K562 (cell line): ENCODE measurements around the gene LGR6. TPM values are rescaled to one million over a fixed set of nuclear protein-coding genes. Genes with fewer than 3 reads are reported as not detected.

Source experiments
- FOXA3 ChIP-seq, 2 experiments: fragments of 450-650 bp in 1 of 2; sonication (generic) in 1 of 2; formaldehyde crosslinking; IDR thresholded peaks in 1 of 2; conservative IDR thresholded peaks in 1 of 2; 2 replicates each; pipeline versions ENCODE4 v1.4.0 to v1.8.0; 2020 to 2022; ENCODE audit warnings: mild to moderate bottlenecking in 2 of 2, missing genetic modification reagents in 1 of 2
- NR2C1 ChIP-seq, 2 experiments: fragments of 450-650 bp; IDR thresholded peaks; 2 replicates each; pipeline ENCODE4 v1.6.1; 2017; ENCODE audit warnings: mild to moderate bottlenecking in 2 of 2, antibody characterized with exemption in 1 of 2, inconsistent platforms in 1 of 2, missing compliant biosample characterization in 1 of 2, missing genetic modification characterization in 1 of 2
- ZNF695 ChIP-seq: fragments of 450-650 bp; formaldehyde crosslinking; IDR thresholded peaks from 2 replicates; pipeline ENCODE4 v1.4.0; 2020; ENCODE audit warnings: mild to moderate bottlenecking, moderate library complexity
- polyA plus RNA-seq, 8 experiments: library from polyadenylated mRNA; depleted of rRNA in 4 of 8; stranded (reverse) in 5 of 8; unstranded in 3 of 8; fragments of >200 nt; fragmentation: Nextera tagmentation in 2 of 8; fragmentation: Illumina TruSeq in 1 of 8; extraction: Ambion mirVana in 2 of 8; extraction: Trizol in 1 of 8; gene quantifications; 2 replicates each; pipeline versions ENCODE4 v1.2.1 to v1.2.3, GENCODE V29; 2011 to 2014; ENCODE audit warnings: inconsistent platforms in 1 of 8, missing spikeins in 1 of 8
- total RNA-seq, 7 experiments: library from RNA; depleted of rRNA in 6 of 7; stranded (reverse); fragments of >200 nt in 6 of 7; fragmentation: Illumina TruSeq in 2 of 7; extraction: Trizol in 2 of 7; gene quantifications; 2 replicates each; pipeline versions ENCODE4 v1.2.1 to v1.2.3, GENCODE V29; 2011 to 2021; ENCODE audit warnings: low replicate concordance in 1 of 7
- TF ChIP-seq, protein P1 (sequence below): fragments of 450-650 bp; IDR thresholded peaks from 2 replicates; pipeline ENCODE4 v1.6.1; 2016; ENCODE audit warnings: mild to moderate bottlenecking, moderate library complexity
- TF ChIP-seq, protein P2 (sequence below), 2 experiments: fragments of 450-650 bp in 1 of 2; IDR thresholded peaks; 2 replicates each; pipeline ENCODE4 v1.6.1; 2011 to 2017; ENCODE audit warnings: low read depth in 2 of 2, antibody characterized with exemption in 1 of 2, borderline replicate concordance in 1 of 2, low read length in 1 of 2, mild to moderate bottlenecking in 1 of 2, mixed read lengths in 1 of 2; ENCODE audit not compliant: control insufficient read depth in 1 of 2

The LGR6 gene
- total and polyA plus RNA-seq, 9 of the 15 experiments (the other 6 are each of a cell fraction or from before 2014, with no cell fraction given), result 0.01 to 0.54 (median 0.17) TPM; not detected in 1

DNA sequence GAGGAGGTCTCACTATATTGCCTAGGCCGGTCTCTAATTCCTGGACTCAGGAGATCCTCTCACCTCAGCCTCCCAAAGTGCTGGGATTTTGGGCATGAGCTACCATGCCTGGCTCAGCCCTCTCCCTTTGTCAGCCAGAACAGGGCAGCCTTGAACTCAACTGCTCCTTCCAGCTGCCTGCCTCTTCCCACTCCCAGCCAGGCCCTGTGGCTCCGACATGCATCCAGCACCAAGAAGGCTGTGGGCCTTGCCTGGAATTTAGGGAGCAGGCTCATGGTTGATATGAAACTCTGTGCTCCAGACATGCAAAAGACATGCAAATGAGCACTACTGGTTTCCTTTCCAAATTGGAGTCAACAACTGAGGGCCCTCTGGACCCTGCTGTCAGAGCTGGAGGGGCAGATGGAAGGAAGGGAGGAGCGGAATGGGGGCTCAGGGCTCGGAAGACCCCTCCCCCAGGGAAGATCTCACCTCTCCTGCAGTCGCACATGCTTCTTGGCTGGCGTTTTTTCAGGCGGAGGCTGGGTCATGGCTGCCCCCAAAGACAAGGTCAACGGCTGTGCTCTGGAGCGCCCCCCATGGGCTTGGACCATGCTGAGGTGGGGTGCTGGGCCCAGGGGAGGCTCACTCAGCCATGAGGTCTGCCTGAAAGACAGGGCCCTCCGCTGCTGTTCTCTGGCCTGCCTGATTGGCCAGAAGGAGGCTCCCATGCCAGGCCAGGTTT is 34.6 kb upstream of the LGR6 start (continued):
- no peak for TF ChIP-seq ZNF695 (CRISPR knock-in tag)
- peak; percentile 77; the same call in 1 of the 2 replicates for TF ChIP-seq NR2C1 (IDR thresholded peaks at IDR 0.05)
- peak; percentile 86 for TF ChIP-seq NR2C1 (tag; IDR thresholded peaks at IDR 0.05)
- TF ChIP-seq, protein P1, sequence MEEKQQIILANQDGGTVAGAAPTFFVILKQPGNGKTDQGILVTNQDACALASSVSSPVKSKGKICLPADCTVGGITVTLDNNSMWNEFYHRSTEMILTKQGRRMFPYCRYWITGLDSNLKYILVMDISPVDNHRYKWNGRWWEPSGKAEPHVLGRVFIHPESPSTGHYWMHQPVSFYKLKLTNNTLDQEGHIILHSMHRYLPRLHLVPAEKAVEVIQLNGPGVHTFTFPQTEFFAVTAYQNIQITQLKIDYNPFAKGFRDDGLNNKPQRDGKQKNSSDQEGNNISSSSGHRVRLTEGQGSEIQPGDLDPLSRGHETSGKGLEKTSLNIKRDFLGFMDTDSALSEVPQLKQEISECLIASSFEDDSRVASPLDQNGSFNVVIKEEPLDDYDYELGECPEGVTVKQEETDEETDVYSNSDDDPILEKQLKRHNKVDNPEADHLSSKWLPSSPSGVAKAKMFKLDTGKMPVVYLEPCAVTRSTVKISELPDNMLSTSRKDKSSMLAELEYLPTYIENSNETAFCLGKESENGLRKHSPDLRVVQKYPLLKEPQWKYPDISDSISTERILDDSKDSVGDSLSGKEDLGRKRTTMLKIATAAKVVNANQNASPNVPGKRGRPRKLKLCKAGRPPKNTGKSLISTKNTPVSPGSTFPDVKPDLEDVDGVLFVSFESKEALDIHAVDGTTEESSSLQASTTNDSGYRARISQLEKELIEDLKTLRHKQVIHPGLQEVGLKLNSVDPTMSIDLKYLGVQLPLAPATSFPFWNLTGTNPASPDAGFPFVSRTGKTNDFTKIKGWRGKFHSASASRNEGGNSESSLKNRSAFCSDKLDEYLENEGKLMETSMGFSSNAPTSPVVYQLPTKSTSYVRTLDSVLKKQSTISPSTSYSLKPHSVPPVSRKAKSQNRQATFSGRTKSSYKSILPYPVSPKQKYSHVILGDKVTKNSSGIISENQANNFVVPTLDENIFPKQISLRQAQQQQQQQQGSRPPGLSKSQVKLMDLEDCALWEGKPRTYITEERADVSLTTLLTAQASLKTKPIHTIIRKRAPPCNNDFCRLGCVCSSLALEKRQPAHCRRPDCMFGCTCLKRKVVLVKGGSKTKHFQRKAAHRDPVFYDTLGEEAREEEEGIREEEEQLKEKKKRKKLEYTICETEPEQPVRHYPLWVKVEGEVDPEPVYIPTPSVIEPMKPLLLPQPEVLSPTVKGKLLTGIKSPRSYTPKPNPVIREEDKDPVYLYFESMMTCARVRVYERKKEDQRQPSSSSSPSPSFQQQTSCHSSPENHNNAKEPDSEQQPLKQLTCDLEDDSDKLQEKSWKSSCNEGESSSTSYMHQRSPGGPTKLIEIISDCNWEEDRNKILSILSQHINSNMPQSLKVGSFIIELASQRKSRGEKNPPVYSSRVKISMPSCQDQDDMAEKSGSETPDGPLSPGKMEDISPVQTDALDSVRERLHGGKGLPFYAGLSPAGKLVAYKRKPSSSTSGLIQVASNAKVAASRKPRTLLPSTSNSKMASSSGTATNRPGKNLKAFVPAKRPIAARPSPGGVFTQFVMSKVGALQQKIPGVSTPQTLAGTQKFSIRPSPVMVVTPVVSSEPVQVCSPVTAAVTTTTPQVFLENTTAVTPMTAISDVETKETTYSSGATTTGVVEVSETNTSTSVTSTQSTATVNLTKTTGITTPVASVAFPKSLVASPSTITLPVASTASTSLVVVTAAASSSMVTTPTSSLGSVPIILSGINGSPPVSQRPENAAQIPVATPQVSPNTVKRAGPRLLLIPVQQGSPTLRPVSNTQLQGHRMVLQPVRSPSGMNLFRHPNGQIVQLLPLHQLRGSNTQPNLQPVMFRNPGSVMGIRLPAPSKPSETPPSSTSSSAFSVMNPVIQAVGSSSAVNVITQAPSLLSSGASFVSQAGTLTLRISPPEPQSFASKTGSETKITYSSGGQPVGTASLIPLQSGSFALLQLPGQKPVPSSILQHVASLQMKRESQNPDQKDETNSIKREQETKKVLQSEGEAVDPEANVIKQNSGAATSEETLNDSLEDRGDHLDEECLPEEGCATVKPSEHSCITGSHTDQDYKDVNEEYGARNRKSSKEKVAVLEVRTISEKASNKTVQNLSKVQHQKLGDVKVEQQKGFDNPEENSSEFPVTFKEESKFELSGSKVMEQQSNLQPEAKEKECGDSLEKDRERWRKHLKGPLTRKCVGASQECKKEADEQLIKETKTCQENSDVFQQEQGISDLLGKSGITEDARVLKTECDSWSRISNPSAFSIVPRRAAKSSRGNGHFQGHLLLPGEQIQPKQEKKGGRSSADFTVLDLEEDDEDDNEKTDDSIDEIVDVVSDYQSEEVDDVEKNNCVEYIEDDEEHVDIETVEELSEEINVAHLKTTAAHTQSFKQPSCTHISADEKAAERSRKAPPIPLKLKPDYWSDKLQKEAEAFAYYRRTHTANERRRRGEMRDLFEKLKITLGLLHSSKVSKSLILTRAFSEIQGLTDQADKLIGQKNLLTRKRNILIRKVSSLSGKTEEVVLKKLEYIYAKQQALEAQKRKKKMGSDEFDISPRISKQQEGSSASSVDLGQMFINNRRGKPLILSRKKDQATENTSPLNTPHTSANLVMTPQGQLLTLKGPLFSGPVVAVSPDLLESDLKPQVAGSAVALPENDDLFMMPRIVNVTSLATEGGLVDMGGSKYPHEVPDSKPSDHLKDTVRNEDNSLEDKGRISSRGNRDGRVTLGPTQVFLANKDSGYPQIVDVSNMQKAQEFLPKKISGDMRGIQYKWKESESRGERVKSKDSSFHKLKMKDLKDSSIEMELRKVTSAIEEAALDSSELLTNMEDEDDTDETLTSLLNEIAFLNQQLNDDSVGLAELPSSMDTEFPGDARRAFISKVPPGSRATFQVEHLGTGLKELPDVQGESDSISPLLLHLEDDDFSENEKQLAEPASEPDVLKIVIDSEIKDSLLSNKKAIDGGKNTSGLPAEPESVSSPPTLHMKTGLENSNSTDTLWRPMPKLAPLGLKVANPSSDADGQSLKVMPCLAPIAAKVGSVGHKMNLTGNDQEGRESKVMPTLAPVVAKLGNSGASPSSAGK, result peak; percentile 91
- TF ChIP-seq FOXA3 (CRISPR knock-in tag; conservative IDR thresholded peaks at IDR 0.05 in 1 of 2, IDR thresholded peaks at IDR 0.05 in 1 of 2), result peak in 1 of 2 experiments; percentile 40; a peak in 1 of 4 replicates
- TF ChIP-seq, protein P2, sequence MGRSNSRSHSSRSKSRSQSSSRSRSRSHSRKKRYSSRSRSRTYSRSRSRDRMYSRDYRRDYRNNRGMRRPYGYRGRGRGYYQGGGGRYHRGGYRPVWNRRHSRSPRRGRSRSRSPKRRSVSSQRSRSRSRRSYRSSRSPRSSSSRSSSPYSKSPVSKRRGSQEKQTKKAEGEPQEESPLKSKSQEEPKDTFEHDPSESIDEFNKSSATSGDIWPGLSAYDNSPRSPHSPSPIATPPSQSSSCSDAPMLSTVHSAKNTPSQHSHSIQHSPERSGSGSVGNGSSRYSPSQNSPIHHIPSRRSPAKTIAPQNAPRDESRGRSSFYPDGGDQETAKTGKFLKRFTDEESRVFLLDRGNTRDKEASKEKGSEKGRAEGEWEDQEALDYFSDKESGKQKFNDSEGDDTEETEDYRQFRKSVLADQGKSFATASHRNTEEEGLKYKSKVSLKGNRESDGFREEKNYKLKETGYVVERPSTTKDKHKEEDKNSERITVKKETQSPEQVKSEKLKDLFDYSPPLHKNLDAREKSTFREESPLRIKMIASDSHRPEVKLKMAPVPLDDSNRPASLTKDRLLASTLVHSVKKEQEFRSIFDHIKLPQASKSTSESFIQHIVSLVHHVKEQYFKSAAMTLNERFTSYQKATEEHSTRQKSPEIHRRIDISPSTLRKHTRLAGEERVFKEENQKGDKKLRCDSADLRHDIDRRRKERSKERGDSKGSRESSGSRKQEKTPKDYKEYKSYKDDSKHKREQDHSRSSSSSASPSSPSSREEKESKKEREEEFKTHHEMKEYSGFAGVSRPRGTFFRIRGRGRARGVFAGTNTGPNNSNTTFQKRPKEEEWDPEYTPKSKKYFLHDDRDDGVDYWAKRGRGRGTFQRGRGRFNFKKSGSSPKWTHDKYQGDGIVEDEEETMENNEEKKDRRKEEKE (IDR thresholded peaks at IDR 0.05; ENCODE audit: borderline replicate concordance in 1 of 2, control insufficient read depth in 1 of 2, low read depth in 2 of 2, low read length in 1 of 2), result 0 out of 4 replicates have a peak, but pooled peaks of 1 of the 2 experiments have one; percentile 39
